ENCODE data around the gene STX4. TPM values are rescaled to one million over a fixed set of nuclear protein-coding genes. Genes with fewer than 3 reads are reported as not detected.

STX4 gene
- total and polyA plus RNA-seq, 8 donors = 37.7 to 84.8 (median 43.3) TPM

DNA sequence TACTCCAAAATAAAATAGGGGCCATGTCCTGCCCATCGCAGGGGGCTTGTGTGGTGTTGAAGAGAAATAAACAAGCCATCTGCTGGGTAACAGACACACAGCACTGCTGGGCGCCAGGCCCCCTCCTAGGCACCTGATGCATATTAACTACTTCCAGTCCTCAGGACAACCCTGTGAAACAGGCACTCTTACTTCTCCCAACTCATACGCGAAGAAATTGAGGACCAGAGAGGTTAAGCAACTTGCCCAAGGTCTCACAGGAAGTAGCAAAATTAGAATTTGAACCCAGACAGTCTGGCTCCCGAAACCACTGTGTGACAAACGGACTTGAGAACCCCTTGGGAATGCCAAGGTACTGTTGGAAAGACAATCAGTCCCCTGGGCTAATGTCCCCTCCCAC, 25.7 kb upstream of the STX4 start:
- Histone ChIP-seq H3K27me3 (peaks cover 38 to 80% of the 10 kb centered on the region in 2 donors), H3K9me3 (no peaks in the 10 kb centered on the region), H3K4me3 (no peak overlapping the region), H3K27ac (no peak overlapping the region), H3K4me1 (no peaks in the 10 kb centered on the region), H3K36me3 (no peaks in the 10 kb centered on the region)
- TF ChIP-seq, protein P1, sequence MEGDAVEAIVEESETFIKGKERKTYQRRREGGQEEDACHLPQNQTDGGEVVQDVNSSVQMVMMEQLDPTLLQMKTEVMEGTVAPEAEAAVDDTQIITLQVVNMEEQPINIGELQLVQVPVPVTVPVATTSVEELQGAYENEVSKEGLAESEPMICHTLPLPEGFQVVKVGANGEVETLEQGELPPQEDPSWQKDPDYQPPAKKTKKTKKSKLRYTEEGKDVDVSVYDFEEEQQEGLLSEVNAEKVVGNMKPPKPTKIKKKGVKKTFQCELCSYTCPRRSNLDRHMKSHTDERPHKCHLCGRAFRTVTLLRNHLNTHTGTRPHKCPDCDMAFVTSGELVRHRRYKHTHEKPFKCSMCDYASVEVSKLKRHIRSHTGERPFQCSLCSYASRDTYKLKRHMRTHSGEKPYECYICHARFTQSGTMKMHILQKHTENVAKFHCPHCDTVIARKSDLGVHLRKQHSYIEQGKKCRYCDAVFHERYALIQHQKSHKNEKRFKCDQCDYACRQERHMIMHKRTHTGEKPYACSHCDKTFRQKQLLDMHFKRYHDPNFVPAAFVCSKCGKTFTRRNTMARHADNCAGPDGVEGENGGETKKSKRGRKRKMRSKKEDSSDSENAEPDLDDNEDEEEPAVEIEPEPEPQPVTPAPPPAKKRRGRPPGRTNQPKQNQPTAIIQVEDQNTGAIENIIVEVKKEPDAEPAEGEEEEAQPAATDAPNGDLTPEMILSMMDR (IDR thresholded peaks at IDR 0.05) = no peak
- DNase-seq (no peak), ATAC-seq (no peak)
- intact Hi-C loops (cut with DNase I) = loop anchor here in 1 of 2 donors (10.0 kb wide), 1 partner anchor 67 kb away; the partner anchor contains the start of genes ZNF646 and ZNF668

DNA sequence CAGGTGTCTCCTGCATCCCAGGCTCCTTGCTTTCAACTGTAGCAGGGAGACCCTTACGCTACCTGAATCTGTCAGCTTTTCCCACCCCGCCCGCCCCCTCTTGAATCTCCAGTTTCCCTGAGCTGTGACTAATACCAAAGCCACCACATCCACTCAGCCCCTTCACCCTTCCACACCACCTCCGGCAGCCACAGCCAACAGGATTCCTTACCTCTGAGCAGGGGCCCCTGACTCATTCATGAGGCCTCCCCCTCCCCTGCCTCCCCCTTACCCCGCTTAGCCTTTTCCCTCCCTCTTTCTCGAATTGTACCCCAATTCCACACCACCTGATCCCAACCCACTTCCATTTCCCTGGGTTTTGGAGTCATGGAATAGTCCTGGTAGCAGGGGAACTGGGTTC, 25.2 kb upstream of the STX4 start:
- no peak for ATAC-seq
- no peak overlapping the region for H3K27ac ChIP-seq
- H3K4me1 ChIP-seq = no peaks in the 10 kb centered on the region
- H3K9me3 ChIP-seq = no peaks in the 10 kb centered on the region
- TF ChIP-seq, protein P1 (IDR thresholded peaks at IDR 0.05) = no peak
- no peak overlapping the region for H3K4me3 ChIP-seq
- H3K27me3 ChIP-seq = peaks cover 38 to 84% of the 10 kb centered on the region in 2 donors
- no peaks in the 10 kb centered on the region for H3K36me3 ChIP-seq
- no peak for DNase-seq
- intact Hi-C loops (cut with DNase I) = loop anchor here in 1 of 2 donors (10.0 kb wide), 1 partner anchor 67 kb away; the partner anchor contains the start of genes ZNF646 and ZNF668

DNA sequence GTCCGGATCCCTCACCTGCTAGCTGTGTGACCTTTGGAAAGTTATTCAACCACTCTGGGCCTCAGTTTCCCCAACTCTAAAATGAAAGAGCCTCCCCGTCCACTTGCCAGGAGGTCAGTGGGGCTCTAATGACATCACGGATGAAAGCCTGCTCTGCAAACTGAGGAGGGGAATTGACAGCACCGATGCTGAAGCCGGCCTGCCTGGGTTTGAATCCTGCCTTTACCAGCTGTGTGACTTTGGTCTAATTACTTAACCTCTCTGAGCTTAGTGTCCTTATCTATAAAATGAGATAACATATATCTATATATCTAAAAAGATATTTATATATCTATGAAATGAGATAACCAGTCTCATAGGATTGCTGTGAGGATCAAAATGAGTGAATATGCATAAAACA, 24.8 kb upstream of the STX4 start:
- Histone ChIP-seq H3K4me1 (no peaks in the 10 kb centered on the region), H3K9me3 (no peaks in the 10 kb centered on the region), H3K27ac (no peak overlapping the region), H3K4me3 (no peak overlapping the region), H3K36me3 (no peaks in the 10 kb centered on the region), H3K27me3 (peaks cover 38 to 85% of the 10 kb centered on the region in 2 donors)
- TF ChIP-seq, protein P1 (IDR thresholded peaks at IDR 0.05) = no peak
- intact Hi-C loops (cut with DNase I) = loop anchor here in 1 of 2 donors (10.0 kb wide), 1 partner anchor 66 kb away; the partner anchor contains the start of genes ZNF646 and ZNF668
- no peak for DNase-seq
- ATAC-seq = no peak

DNA sequence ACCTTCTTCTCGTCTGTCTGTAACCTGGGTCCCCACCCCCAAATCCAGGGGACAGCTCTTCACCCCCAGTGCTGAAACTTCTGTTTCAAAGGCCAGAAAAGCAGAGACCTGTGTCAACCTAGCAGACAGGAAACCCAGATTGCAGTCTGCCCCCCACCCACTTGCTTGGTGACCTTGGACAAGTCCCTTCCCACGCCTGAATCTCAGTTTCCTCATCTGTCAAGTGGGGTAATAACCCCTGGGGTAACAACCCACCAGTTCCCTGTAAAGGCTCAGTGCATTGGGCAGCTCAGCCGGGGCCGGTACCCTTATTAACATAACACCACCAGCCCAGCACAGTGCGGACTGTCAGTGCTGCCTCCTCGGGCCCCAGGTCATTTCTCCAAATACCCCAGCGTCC, 24.2 kb upstream of the STX4 start:
- Histone ChIP-seq H3K9me3 (no peaks in the 10 kb centered on the region), H3K4me3 (no peak overlapping the region), H3K4me1 (no peaks in the 10 kb centered on the region), H3K27ac (no peak overlapping the region), H3K27me3 (peaks cover 38 to 91% of the 10 kb centered on the region in 2 donors), H3K36me3 (no peaks in the 10 kb centered on the region)
- intact Hi-C loops (cut with DNase I) = loop anchor here in 1 of 2 donors (10.0 kb wide), 1 partner anchor 66 kb away; the partner anchor contains the start of genes ZNF646 and ZNF668
- TF ChIP-seq, protein P1 (IDR thresholded peaks at IDR 0.05) = no peak
- ATAC-seq (no peak), DNase-seq (no peak)

DNA sequence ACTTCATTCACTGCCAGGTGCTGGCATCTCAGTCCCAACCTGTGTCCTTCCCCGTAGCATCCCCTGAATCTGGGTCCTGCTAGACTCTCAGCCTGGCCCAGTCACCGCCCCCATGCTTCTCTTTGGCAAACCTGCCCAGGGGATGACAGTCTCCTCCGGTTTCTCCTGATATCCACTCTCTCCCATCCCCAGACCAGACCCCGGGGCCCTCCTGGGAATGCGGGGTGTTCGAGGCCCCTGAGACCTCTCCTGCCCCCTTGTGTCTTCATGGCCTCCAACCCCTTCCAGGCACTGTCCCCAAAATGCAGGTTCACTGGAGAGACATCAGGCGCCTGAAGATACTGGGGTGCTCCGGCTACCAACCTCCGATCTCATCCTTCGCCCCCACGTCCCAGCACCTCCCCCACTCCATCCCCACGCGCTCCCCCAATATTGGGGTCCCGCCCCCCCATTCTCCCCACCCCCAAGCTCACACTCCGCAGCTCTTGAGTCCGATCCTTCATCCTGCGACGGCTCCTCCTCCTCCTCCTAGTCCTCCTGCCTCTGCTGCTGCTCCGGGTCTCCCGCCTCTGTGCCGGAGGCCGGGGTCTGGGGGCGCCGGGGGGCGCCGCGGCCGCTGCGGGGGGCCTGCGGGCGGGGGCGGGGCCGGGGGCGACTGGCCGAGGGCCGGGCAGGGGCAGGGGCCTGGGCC, 23.3 kb upstream of the STX4 start:
- no peaks in the 10 kb centered on the region for H3K4me1 ChIP-seq
- no peak overlapping the region for H3K27ac ChIP-seq
- H3K27me3 ChIP-seq = peaks cover 38 to 92% of the 10 kb centered on the region in 2 donors
- intact Hi-C loops (cut with DNase I) = loop anchor here in 1 of 2 donors (10.0 kb wide), 1 partner anchor 65 kb away; the partner anchor contains the start of genes ZNF646 and ZNF668
- H3K36me3 ChIP-seq = no peaks in the 10 kb centered on the region
- no peaks in the 10 kb centered on the region for H3K9me3 ChIP-seq
- no peak overlapping the region for H3K4me3 ChIP-seq
- TF ChIP-seq, protein P1 (IDR thresholded peaks at IDR 0.05) = no peak
- ATAC-seq (no peak), DNase-seq (no peak)
